ENCODE measurements around the gene PHF20.
"Not testable (repeated sequence)": the region's sequence is repeated elsewhere in the genome, so short reads cannot be mapped to it uniquely, and the experiment has no call there.

Gene PHF20

DNA sequence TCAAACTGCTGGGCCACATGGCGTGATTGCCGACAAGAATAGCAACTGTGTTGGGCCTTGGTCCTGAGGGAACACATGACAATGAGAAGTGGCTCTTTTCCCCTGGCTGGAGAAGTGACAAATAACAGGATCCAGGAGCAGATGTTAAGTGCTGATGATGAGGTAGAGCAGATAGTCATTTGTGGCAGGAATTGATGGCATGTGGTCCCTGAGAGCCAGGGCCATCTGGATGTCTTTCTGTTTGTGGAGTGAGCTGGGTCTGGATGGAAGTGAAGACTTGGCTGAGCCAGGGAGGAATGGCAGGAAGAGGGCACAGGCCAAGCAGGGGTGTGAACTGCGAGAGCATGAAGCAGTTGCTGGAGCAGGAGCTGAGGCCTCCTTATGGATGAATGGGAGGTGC lies 114.7 kb downstream of the PHF20 start:
- DNase-seq (ENCODE audit: low read depth) = no peak

DNA sequence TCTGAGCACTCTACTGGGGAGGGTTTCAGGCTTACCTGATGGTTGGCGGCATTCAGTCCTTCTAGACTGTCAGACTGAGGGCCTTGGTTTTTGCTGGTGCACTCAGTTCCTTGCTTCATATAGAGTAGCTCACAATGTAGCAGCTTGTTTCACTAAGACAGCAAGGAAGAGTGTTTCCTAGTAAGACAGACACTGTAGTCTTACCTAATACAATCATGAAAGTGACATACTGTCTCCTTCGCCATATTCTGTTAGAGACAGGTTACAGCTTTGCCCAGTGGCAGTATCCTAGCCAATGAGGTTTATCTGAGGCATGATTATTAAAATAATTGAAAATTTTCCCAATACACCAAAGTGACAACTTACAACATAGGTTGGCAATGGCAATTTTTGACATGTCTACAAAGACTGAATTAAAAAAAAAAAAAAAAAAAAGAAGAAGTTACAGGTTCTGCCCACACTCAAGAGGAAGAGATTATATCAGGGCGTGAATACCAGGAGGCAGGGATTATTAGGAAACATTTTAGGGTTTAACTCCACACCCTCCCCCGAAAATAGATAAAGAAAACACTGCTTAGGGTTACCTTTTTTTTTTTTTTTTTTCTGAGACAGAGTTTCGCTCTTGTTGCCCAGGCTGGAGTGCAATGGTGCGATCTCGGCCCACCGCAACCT lies 115.7 kb downstream of the PHF20 start:
- DNase-seq (ENCODE audit: low read depth) = no peak

DNA sequence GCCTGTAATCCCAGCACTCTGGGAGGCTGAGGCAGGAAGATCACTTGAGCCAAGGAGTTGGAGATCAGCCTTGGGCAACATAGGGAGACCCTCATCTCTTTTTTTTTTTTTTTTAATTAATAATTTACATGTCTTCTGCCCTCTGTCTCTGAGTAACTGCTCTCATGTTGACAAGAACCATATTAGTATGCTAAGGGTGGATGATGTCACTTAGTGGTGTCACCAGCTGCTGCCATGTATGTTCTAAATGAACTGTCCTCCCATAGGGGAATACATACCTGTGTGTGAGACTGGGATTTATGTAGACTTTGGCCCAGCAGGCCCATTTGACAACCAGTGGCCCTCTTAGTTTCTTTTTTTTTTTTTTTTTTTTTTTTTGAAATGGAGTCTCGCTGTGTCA lies 116.8 kb downstream of the PHF20 start:
- no peak for DNase-seq (ENCODE audit: low read depth)

DNA sequence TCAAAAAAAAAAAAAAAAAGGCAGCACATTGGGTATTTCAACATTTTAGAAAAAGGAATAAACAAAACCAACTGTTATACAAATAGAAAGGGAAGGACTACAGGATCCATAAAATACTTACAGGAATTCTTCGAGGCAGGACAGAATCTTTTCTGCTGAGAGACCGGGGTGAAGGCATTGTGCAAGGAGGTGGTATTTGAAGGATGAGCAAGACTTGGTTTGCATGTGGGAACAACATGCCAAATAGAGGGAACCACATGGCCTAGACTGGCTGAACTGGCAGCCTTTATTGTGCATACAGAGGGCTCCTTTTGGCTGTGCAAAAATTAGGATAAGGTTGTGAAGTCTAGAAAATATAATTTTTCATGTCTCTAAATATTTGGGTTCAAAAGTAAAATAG lies 119.6 kb downstream of the PHF20 start:
- no peak for DNase-seq (ENCODE audit: low read depth)

DNA sequence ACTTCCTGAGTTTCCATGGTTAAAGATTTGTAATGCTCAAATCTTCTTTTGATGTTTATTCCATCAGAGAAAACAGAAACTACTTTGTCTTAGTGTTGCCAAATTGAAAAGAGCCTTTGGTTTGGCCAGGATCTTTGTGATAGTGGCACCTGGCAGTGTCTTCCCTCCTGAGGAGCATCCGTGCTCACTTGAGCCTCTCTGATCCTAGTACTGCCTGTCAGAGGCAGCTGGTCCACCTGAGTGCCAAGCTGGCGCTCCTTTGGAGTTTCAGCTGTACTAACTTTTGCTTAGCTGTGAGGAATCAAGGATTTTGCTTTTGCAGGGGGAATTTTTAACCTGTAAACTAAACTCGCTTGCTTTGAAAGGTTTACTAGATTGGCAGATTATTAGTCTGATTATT lies 121.1 kb downstream of the PHF20 start:
- no peak for DNase-seq (ENCODE audit: low read depth)

DNA sequence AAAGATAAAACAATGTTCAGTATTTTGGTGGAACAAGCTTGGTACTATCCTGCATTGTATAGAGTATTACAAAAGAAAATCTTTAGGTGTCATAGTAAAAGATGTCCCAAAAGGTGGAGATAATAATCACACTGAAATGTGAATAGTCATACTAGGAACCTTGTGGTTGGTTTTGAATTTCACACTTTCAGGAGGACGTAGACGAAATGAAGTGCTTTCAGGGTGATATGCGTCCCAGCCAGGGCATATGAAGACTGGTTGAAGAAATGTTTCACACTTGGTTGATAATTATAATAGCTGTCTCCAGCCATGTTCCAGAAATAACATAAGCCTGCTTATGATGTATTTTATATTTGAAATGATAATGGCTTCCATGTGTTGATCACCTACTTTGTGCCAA lies 122.1 kb downstream of the PHF20 start:
- no peak for DNase-seq (ENCODE audit: low read depth)

DNA sequence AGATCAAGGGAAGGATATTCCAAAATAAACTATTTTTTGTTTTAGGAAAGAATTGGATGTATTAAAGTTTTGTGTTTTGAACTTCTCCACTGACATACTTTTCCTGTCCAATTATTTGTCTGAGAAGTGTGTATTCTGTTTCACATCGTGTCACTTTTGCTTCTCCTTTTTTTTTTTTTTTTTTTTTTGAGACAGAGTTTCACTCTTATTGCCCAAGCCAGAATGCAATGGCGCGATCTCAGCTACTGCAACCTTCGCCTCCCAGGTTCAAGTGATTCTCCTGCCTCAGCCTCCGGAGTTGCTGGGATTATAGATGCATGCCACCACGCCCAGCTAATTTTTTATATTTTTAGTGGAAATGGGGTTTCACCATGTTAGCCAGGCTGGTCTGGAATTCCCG lies 123.7 kb downstream of the PHF20 start:
- DNase-seq (ENCODE audit: low read depth) = not testable (repeated sequence)

DNA sequence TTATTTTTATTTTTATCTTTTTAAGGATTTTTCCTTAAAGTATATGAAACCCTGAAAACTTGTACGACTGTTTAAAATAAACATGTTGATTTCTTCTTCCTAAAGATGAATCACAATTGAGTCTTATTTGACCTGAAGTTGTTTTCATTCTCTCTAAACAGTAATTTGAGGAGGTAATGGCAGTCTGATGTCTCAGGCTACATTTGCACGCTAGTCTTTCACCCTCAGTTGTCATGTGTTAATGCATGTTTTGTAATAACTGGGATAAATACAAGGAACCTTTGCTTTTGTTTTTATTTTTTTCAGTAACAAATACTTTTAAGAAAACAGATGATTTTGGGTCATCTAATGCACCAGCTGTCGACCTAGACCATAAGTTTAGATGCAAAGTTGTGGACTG lies 127.2 kb downstream of the PHF20 start:
- DNase-seq (ENCODE audit: low read depth) = no peak

DNA sequence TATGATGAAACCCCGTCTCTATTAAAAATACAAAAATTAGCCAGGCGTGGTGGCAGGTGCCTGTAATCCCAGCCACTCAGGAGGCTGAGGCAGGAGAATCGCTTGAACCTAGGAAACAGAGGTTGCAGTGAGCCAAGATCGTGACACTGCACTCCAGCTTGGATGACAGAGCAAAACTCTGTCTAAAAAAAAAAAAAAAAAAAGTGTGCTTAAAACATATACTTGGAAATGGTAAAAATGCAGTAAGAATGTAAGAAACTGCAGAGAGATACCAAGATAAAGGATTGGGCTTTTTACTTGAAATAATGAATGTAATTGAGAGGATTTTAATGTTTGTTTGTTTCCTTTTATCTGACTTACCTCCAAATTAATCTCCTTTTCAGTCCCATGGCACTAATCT lies 129.4 kb downstream of the PHF20 start:
- not testable (repeated sequence) for DNase-seq (ENCODE audit: low read depth)

DNA sequence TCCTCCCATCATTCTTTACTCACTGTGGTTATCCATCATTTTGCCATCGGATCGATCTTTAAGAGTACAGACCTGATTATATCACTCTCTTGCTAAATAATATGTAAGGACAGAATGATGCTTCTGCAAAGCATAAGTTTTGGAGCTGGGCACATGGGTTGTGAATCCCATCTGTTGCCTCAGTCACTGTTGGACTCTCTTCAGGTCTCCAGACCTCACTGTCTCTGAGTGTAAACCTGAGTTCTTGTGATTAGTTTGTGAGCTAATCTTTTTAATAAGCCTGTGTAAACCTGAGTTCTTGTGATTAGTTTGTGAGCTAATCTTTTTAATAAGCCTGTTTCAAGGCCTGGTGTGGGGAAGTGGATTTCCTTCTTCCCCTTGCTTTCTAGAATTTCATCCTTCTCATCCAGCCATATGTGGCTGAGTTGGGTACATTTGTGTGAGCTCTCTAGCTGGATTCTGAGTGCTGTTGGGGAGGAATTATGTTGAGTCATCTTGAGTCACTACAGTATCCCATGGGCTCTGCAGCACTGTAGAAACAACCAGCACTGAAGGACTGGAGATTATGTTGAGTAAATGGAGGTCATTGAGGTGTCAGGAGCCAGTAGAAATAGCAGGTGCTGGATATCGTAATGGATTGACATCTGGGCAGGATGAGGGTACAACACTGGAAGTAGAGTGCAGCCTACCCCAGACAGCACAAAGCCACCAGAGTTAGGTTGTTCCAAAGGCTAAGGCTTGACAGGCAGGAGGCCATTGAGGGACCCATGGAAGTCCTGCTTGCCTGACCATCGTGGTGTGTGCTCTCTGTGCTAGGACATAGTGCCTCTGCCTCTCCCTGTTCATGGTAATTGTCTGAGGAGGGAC lies 130.1 kb downstream of the PHF20 start:
- DNase-seq (ENCODE audit: low read depth) = peak; percentile 82

DNA sequence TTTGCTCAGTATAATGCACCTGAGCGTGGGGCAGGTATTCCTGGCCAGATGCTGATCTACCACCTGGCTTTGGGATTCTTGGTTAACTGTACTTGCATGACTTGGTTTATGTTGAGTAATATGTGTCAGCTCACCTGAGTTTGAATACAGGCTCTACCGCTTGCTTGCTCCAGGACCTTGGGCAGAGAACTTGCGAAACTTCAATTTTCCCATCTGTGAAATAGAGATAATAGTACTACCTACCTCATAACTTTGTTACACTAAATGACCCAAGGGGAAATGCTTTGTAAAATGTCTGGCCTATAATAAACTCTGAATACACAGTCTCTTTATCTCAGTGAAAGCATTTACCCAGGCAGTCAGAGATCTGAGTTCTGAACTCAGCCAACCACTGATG lies 130.7 kb downstream of the PHF20 start:
- no peak for DNase-seq (ENCODE audit: low read depth)

DNA sequence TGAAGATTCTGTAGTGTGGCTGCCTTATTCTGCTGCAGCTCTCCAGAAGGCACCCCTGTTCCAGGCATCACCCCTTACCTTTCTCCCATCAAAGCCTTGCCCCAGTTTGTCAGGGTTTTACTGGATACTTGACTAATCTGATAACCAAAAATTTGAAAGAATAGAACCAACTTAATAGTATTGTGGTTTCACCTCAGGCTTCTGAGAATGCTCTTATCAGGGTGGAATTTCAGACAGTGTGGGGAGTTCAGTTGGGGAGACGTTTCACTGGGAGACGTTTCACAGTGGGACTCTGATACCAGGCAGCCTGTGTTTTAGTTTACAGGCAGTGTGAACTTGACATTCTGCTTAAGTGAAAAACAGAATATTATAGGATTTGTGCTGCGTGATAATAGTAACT lies 132.0 kb downstream of the PHF20 start:
- no peak for DNase-seq (ENCODE audit: low read depth)

DNA sequence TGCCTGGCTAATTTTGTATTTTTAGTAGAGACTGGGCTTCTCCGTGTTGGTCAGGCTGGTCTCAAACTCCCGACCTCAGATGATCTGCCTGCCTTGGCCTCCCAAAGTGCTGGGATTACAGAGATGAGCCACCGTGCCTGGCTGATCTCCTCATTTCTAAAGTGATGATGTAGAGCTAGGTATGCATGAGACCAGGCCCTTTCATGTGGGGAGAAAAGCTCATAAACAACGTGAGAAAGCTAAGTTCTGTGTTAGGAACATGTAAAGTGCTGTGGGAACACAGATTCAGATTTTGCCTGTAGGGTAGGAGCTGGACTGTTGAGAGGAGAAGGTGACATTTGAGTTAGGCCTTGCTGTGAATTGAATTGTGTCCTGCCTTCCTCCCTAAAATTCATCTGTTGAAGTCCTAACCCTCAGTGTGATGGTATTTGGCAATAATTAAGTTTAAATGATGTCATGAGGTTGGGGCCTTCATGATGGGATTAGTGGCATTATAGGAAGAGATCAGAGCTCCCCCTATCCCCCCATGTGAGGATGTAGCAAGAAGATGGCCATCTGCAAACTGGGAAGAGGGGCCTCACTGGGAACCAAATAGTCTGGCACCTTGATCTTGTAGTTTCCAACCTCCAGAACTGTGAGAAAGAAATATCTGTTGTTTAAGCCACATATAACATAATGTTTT lies 133.3 kb downstream of the PHF20 start:
- DNase-seq (ENCODE audit: low read depth) = no peak

DNA sequence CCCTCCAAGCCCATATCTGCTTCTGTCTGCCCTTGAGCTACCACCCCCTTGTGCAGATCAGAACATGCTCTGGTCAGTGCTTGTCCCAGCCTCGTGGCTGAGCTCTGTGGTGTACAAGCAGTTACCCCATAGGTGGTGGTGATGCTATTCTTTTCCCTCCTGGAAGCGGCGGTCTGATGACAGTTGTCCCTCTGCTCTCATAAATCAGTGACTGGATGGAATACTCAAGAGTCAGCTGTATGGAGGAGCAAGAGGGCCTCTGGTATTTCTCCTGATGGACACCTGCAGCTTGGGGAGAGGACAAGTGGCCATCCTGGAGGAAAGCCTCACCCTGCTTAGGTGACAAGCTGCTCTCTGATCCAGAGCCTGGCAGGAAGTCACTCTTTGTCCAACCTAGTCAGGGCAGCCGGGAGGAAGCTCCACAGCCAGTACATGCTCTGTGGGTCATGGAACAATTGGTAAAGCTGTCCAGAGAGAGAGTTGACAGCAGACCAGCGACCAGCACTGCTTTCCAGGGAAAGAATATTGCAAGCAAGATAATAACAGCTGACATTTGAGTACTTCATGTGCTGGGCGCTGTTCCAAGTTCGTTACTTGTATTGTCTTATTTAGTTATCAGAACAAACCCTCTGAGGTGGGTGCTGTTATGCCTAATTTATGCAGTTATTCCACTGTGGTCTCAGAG lies 135.3 kb downstream of the PHF20 start:
- DNase-seq (ENCODE audit: low read depth) = no peak

DNA sequence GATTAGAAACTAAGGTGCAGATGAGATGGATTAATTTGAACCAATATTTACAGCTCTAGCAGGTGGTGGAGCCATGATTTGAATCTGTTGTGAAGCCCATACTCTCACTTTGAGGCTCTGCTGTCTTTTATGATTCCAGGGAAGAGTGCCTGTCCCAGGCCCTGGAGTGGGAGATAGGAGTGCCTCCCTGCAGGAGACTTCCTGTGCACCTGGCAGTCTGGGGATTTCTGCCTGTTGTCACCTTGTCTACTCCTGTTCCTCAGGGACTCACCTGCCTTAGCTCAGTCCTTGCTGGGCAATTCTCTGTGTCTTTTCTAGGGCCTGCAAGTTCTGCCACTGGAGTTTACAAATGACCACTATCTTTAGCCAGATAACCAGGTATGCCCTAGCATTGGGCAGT lies 136.2 kb downstream of the PHF20 start:
- no peak for DNase-seq (ENCODE audit: low read depth)

DNA sequence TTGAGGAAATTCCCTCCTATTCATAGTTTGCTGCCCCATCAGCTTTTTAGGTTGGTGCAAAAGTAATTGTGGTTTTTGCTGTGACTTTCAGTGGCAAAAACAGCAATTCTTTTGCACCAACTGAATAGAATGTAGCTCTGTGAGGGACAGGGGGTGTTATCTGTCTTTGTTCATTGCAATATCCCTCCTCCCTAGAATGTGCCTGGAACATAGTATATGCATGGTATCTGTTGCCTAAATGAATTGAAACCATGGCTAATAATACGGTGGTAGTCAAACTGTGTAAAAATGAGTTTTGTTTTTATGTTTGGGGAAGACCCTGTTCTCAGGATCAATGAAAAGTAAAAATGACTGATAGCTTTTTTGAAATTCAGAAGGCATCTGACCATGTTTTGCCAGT lies 137.4 kb downstream of the PHF20 start:
- DNase-seq (ENCODE audit: low read depth) = no peak

DNA sequence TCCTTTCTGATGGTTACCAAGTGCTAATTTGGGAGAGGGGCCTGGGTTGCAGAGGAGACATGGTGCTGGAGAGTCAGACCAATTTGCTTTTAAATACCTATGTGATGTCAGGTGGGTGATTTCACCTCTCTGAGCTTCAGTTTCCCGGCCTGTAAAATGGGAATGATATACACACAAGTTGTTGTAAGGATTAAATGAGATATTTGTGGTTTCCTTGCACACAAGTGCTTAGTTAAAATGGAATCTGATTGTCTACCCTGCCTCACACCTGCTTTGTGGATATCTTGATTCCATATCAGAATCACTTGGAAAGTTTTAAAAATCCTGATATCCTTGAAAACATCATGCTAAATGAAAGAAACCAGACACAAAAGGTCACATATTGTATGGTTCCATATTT lies 138.0 kb downstream of the PHF20 start:
- DNase-seq (ENCODE audit: low read depth) = no peak

DNA sequence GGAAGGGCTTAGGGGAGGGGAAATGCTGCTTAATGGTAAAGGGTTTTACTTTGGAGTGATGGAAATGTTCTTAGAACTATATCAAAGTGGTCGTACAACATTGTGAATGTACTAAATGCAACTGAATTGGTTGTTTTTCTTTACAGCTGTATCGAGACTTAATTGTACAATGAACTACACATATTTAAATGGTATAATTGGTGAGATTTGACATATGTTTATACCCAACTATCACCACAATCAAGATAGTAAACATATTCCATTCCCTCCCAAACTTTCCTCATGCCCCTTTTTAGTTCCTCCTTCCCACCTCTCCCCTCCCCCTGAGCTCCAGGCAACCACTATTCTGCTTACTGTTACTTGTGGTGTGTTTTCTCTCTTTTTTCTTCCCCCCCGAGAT lies 138.4 kb downstream of the PHF20 start:
- DNase-seq (ENCODE audit: low read depth) = no peak

DNA sequence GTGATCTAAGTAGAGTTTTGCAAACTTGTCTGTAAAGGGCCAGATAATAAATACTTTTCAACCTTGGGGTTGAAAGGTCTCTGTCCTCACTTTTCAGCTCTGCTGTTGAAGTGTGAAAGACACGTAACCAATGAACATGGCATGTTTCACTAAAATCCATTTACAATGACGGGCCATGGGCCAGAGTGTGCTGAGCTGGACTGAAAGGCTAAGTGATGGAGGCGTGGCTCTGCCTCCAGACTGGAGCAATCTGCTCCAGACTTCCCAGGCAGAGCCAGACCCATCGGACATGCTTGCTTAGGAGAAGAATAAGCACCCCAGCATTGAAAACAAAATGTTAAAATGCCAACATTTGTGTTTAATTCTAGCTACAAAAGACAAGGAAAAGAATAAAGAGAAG lies 141.1 kb downstream of the PHF20 start:
- DNase-seq (ENCODE audit: low read depth) = no peak

DNA sequence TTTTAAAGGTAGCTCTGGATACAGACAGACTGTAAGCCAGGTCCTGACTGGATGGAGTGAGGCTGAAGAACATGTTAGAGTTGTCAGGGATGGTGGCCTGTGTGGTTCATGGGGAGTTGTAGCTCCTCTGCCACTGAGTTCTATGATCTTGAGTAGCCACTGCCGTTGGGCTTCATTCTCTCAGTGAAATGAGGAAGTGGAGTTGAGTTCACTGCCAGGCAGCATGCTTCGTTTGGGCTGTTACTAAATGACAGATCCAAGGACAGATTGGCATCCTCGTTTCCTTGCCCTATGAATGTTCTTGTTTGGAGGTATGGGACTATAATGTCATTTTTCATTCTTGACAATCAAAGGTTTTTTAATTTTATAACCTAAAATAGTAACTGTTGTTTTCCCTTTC lies 145.3 kb downstream of the PHF20 start:
- DNase-seq (ENCODE audit: low read depth) = no peak

DNA sequence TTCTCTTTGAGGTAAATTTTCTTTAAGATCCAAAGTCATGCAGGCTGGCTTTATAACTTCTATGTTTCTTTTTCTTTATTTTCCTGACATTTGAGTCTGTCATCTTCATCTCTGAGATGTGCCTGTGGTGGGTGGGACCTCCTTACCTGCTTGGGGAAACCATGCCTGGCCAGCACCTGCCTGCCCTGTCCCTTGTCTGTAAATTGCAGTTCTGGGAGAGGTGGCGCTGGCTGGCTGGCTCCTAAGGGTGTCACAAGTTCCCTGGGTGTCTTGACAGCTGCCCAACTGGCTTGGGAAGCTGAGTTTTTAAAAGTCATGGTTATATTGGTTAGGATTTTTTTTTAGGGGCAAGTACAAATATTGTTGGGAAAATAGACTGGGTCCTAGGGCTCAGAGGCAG lies 146.2 kb downstream of the PHF20 start:
- no peak for DNase-seq (ENCODE audit: low read depth)

DNA sequence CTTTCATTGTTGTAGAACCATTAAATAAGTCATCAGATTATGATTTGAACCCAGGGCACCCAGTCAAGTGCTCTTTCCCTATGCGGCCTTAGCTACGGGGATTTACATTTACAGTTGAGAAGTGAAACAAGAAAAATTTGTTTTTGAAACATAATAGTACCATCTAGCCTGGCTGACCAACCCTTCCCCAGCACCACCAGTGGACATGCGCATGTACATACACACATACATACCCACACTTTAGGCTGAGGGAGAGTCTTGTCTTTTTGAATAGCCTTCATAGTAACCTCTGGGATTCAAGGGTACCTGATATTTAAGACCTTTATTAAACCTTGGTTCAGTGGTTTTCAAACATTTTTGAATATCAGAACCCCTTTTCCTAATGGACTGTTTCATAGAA lies 148.7 kb downstream of the PHF20 start:
- no peak for DNase-seq (ENCODE audit: low read depth)

DNA sequence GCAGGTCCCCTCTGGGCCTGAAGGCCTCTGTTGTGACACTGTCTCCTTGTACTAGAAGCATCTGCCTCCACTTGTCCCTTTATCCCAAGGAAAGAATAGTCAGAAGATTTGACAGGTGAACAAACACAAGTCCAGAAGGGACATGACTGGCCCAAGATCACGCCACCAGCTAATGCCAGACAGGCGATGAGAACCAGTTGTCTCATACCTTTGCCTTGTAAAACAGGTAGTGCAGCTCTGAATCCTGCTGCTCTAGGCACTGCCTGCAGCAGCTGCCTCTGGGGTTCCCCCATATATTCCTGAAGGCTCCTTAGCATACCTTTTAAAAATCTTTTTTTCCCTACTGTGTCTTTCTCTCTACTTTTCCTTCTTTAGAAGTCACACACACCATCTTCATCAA lies 157.5 kb downstream of the PHF20 start:
- DNase-seq (ENCODE audit: low read depth) = no peak

Measured in non-pigmented ciliary epithelial cell (primary cell).